ENCODE results near the gene SEPHS2.

DNA sequence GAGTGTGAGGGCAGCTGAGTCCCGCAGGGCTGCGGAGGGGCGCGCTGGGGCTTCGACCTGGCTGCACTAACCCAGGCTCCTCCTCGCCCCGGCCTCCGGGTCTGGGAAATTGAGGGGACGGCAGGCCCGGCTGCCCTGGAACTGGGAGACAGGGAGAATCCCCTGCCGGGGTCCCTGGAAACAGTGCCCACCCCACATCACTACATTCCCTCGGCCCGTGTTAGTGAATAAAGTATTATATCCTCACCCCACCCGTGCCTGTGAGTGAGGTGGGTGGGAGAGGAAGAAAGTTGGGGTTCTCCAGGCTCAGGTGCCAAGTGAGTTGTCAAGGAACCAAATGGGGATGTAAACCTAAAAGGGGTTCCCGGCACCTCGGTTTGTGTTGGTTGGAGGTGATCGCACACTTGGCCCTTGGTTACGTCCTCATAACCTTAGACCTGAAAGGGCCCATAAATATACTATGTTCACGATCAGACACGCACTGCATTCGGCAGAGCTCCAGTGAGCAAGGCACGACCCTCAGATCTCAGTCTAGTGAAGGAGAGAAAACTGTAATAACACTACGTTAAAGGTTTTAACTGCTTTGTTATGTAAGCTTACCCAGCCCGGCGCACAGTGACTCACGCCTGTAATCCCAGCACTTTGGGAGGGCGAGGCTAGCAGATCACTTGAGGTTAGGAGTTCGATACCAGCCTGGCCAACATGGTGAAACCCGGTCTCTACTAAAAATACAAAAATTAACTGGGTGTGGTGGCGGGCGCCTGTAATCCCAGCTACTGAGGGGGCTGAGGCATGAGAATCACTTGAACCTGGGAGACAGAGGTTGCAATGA, 27.1 kb downstream of the SEPHS2 start:
- TF ChIP-seq, protein P1, sequence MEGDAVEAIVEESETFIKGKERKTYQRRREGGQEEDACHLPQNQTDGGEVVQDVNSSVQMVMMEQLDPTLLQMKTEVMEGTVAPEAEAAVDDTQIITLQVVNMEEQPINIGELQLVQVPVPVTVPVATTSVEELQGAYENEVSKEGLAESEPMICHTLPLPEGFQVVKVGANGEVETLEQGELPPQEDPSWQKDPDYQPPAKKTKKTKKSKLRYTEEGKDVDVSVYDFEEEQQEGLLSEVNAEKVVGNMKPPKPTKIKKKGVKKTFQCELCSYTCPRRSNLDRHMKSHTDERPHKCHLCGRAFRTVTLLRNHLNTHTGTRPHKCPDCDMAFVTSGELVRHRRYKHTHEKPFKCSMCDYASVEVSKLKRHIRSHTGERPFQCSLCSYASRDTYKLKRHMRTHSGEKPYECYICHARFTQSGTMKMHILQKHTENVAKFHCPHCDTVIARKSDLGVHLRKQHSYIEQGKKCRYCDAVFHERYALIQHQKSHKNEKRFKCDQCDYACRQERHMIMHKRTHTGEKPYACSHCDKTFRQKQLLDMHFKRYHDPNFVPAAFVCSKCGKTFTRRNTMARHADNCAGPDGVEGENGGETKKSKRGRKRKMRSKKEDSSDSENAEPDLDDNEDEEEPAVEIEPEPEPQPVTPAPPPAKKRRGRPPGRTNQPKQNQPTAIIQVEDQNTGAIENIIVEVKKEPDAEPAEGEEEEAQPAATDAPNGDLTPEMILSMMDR (IDR thresholded peaks at IDR 0.05), result no peak
- TF ChIP-seq POLR2A (IDR thresholded peaks at IDR 0.05), result no peak
- no peak for TF ChIP-seq POLR2AphosphoS5 (IDR thresholded peaks at IDR 0.05)
- no peak for TF ChIP-seq EP300 (IDR thresholded peaks at IDR 0.05)

All from gastroesophageal sphincter (tissue), 3 donors.